H4 (cell line): ENCODE results near the gene CALCOCO2. TPM values are rescaled to one million over a fixed set of nuclear protein-coding genes. Genes with fewer than 3 reads are reported as not detected.
"Not testable (repeated sequence)": the region's sequence is repeated elsewhere in the genome, so short reads cannot be mapped to it uniquely, and the experiment has no call there.

ENCODE experiments used
- DNase-seq: peaks from one replicate; pipeline ENCODE4 v3.0.0-alpha.2; 2015; ENCODE audit warnings: low spot score
- total RNA-seq: library from RNA; depleted of rRNA; stranded (reverse); fragments of >200 nt; shearing (Covaris generic); gene quantifications from 2 replicates; pipeline ENCODE4 v1.2.3, GENCODE V29; 2014; rRNA removed

Gene CALCOCO2
- total RNA-seq: 42.5 and 61.2 TPM in 2 replicates

GRCh38 chr17:48830840-48831548 lies at the start of gene CALCOCO2:
TSS of gene CALCOCO2 (plus strand) at chr17:48831035. CDS start at chr17:48841708, 10,673 bp downstream.
- DNase-seq: peak; percentile 92

GRCh38 chr17:48787828-48788227 lies 43.0 kb upstream of the CALCOCO2 start:
- no peak for DNase-seq

- no peak for DNase-seq
Observed at GRCh38 chr17:48790607-48791127, 40.2 kb upstream of the CALCOCO2 start.

- peak; percentile 87 for DNase-seq
Observed at GRCh38 chr17:48791128-48792032, 39.5 kb upstream of the CALCOCO2 start.

GRCh38 chr17:48792033-48792798 lies 38.6 kb upstream of the CALCOCO2 start:
- no peak for DNase-seq

GRCh38 chr17:48795444-48796162 lies 35.2 kb upstream of the CALCOCO2 start:
- DNase-seq: peak; percentile 39

GRCh38 chr17:48796163-48796522 lies 34.7 kb upstream of the CALCOCO2 start:
- not testable (repeated sequence) for DNase-seq

- DNase-seq: no peak
Observed at GRCh38 chr17:48799069-48799723, 31.6 kb upstream of the CALCOCO2 start.

GRCh38 chr17:48800626-48801217 lies 30.1 kb upstream of the CALCOCO2 start:
- no peak for DNase-seq

- peak; percentile 41 for DNase-seq
Observed at GRCh38 chr17:48804936-48805411, 25.9 kb upstream of the CALCOCO2 start.

GRCh38 chr17:48809182-48809581 lies 21.7 kb upstream of the CALCOCO2 start:
- DNase-seq: no peak

- no peak for DNase-seq
Observed at GRCh38 chr17:48812001-48812400, 18.8 kb upstream of the CALCOCO2 start.

GRCh38 chr17:48814504-48814903 lies 16.3 kb upstream of the CALCOCO2 start:
- DNase-seq: peak; percentile 58

GRCh38 chr17:48815311-48815710 lies 15.5 kb upstream of the CALCOCO2 start:
- no peak for DNase-seq

GRCh38 chr17:48816438-48816773 lies 14.4 kb upstream of the CALCOCO2 start:
- no peak for DNase-seq

GRCh38 chr17:48816774-48817590 lies 13.9 kb upstream of the CALCOCO2 start, which contains the start of gene TTLL6:
TSS of gene TTLL6 (minus strand) at chr17:48817229. CDS start at chr17:48817072, 157 bp downstream.
- peak; percentile 85 for DNase-seq

- no peak for DNase-seq
Observed at GRCh38 chr17:48818361-48818841, 12.4 kb upstream of the CALCOCO2 start.

- no peak for DNase-seq
Observed at GRCh38 chr17:48819466-48819865, 11.4 kb upstream of the CALCOCO2 start.

GRCh38 chr17:48820936-48821335 lies 9.9 kb upstream of the CALCOCO2 start:
- not testable (repeated sequence) for DNase-seq
